ENCODE data around the gene MRC2.

The MRC2 gene

GRCh38 chr17:62716834-62717588, 89.5 kb downstream of the MRC2 start:
- no peak for DNase-seq (ENCODE audit: low read depth in 1 of 2, low spot score in 1 of 2)

GRCh38 chr17:62717589-62717855, 90.1 kb downstream of the MRC2 start:
- DNase-seq (ENCODE audit: low read depth in 1 of 2, low spot score in 1 of 2): no peak

- DNase-seq (ENCODE audit: low read depth in 1 of 2, low spot score in 1 of 2): no peak
Observed at GRCh38 chr17:62717889-62718288, 90.4 kb downstream of the MRC2 start.

- no peak for DNase-seq (ENCODE audit: low read depth in 1 of 2, low spot score in 1 of 2)
Observed at GRCh38 chr17:62718429-62718828, 91.0 kb downstream of the MRC2 start.

- DNase-seq (ENCODE audit: low read depth in 1 of 2, low spot score in 1 of 2): no peak
Observed at GRCh38 chr17:62719586-62719985, 92.1 kb downstream of the MRC2 start.

- no peak for DNase-seq (ENCODE audit: low read depth in 1 of 2, low spot score in 1 of 2)
Observed at GRCh38 chr17:62720126-62720850, 92.8 kb downstream of the MRC2 start.

GRCh38 chr17:62722625-62723024, 95.2 kb downstream of the MRC2 start:
- no peak for DNase-seq (ENCODE audit: low read depth in 1 of 2, low spot score in 1 of 2)

GRCh38 chr17:62723842-62724241, 96.4 kb downstream of the MRC2 start:
- no peak for DNase-seq (ENCODE audit: low read depth in 1 of 2, low spot score in 1 of 2)

- DNase-seq (ENCODE audit: low read depth in 1 of 2, low spot score in 1 of 2): peak; percentile 16 to 61
Observed at GRCh38 chr17:62724398-62725146, 97.1 kb downstream of the MRC2 start.

- no peak for DNase-seq (ENCODE audit: low read depth in 1 of 2, low spot score in 1 of 2)
Observed at GRCh38 chr17:62725791-62726249, 98.3 kb downstream of the MRC2 start.

GRCh38 chr17:62727916-62728672, 100.6 kb downstream of the MRC2 start:
- DNase-seq (ENCODE audit: low read depth in 1 of 2, low spot score in 1 of 2): no peak

GRCh38 chr17:62732125-62732524, 104.7 kb downstream of the MRC2 start:
- DNase-seq (ENCODE audit: low read depth in 1 of 2, low spot score in 1 of 2): no peak

- DNase-seq (ENCODE audit: low read depth in 1 of 2, low spot score in 1 of 2): no peak
Observed at GRCh38 chr17:62735044-62735651, 107.7 kb downstream of the MRC2 start.

- DNase-seq (ENCODE audit: low read depth in 1 of 2, low spot score in 1 of 2): no peak
Observed at GRCh38 chr17:62737513-62737912, 110.0 kb downstream of the MRC2 start.

- no peak for DNase-seq (ENCODE audit: low read depth in 1 of 2, low spot score in 1 of 2)
Observed at GRCh38 chr17:62738281-62738680, 110.8 kb downstream of the MRC2 start.

- DNase-seq (ENCODE audit: low read depth in 1 of 2, low spot score in 1 of 2): no peak
Observed at GRCh38 chr17:62739645-62740388, 112.3 kb downstream of the MRC2 start.

- DNase-seq (ENCODE audit: low read depth in 1 of 2, low spot score in 1 of 2): no peak
Observed at GRCh38 chr17:62741290-62741689, 113.8 kb downstream of the MRC2 start.

All from activated T-helper 1 cell treated with anti-CD3 and anti-CD28 coated beads, Interleukin-2, amount 50 U/mL, for 16 hours (primary cell).